H1 (cell line): ENCODE data around the gene ESRP2.

Experiments used
- EZH2 ChIP-seq: fragments of 200-600 bp; sonication (generic); IDR thresholded peaks from 2 replicates; pipeline ENCODE4 v1.7.1; 2012; ENCODE audit warnings: low read depth, mild to moderate bottlenecking, moderate library complexity, low read length, inconsistent platforms; ENCODE audit not compliant: severe bottlenecking
- KDM1A ChIP-seq: fragments of 200-600, 300-600 bp; sonication (generic); IDR thresholded peaks from 2 replicates; pipeline ENCODE4 v1.7.1; 2016; ENCODE audit warnings: mild to moderate bottlenecking, low read length, borderline replicate concordance
- POLR2A ChIP-seq, 2 experiments: IDR thresholded peaks; 1 replicate in 1 of 2; 2 replicates in 1 of 2; pipeline ENCODE4 v1.6.1; 2011; ENCODE audit warnings: low read depth in 2 of 2, low read length in 2 of 2, mild to moderate bottlenecking in 2 of 2; ENCODE audit errors: control extremely low read depth in 1 of 2
- RFX5 ChIP-seq: IDR thresholded peaks from 2 replicates; pipeline ENCODE4 v1.6.1; 2011; ENCODE audit warnings: low read depth, low read length, improper control_type of control experiment, borderline replicate concordance
- SP1 ChIP-seq: IDR thresholded peaks from 2 replicates; pipeline ENCODE4 v1.6.1; 2011; ENCODE audit warnings: low read depth, low read length
- SP4 ChIP-seq: IDR thresholded peaks from 2 replicates; pipeline ENCODE4 v1.6.1; 2012; ENCODE audit warnings: low read length, inconsistent platforms
- TF ChIP-seq, protein P1 (sequence below), 3 experiments: IDR thresholded peaks; 1 replicate in 2 of 3; 2 replicates in 1 of 3; pipeline versions ENCODE4 v1.5.1 to v1.6.1; 2011; ENCODE audit warnings: low read length in 3 of 3, mild to moderate bottlenecking in 3 of 3, inconsistent platforms in 2 of 3, low read depth in 1 of 3, moderate library complexity in 1 of 3; ENCODE audit not compliant: insufficient read depth in 1 of 3; ENCODE audit errors: control extremely low read depth in 1 of 3
- TF ChIP-seq, protein P2 (sequence below): IDR thresholded peaks from 2 replicates; pipeline ENCODE4 v1.6.1; 2011; ENCODE audit warnings: low read length, improper control_type of control experiment
- TF ChIP-seq, protein P3 (sequence below): IDR thresholded peaks from 2 replicates; pipeline ENCODE4 v1.6.1; 2011; ENCODE audit warnings: low read depth, mild to moderate bottlenecking, low read length; ENCODE audit not compliant: insufficient read depth

DNA sequence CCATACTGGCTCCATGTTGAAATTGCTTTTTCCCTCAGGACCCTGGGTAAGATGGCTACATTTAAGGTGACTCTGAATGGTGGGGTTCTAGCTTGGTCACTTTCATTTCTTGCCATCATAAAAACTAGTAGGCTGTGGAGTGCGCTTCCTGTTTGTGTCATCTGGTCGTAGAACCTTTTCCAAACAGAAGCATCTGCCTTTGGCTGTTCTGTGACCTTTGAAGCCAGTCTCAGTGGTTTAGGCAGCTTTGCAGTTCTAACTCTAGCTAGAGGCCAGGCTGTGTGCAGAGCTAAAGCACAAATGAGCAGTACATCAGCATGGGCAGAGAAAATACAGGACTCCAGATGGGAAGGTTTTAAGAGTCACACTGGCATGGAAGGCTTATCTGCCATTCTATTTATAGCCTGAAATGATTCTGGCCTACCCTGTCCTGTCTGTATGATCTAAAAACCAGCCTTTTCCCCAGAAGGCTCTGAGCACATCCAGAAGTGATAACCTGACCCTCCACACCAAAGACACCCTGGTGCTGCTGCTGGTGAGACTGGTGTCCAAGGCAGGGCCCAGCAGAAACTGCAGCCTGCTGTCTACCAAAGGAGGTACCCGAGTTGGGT is 8.6 kb downstream of the ESRP2 start:
- no peak for TF ChIP-seq EZH2
- TF ChIP-seq, protein P1, sequence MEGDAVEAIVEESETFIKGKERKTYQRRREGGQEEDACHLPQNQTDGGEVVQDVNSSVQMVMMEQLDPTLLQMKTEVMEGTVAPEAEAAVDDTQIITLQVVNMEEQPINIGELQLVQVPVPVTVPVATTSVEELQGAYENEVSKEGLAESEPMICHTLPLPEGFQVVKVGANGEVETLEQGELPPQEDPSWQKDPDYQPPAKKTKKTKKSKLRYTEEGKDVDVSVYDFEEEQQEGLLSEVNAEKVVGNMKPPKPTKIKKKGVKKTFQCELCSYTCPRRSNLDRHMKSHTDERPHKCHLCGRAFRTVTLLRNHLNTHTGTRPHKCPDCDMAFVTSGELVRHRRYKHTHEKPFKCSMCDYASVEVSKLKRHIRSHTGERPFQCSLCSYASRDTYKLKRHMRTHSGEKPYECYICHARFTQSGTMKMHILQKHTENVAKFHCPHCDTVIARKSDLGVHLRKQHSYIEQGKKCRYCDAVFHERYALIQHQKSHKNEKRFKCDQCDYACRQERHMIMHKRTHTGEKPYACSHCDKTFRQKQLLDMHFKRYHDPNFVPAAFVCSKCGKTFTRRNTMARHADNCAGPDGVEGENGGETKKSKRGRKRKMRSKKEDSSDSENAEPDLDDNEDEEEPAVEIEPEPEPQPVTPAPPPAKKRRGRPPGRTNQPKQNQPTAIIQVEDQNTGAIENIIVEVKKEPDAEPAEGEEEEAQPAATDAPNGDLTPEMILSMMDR (IDR thresholded peaks at IDR 0.05; ENCODE audit: control extremely low read depth in 1 of 3, insufficient read depth in 1 of 3, low read depth in 1 of 3, low read length in 3 of 3), result no peak
- TF ChIP-seq POLR2A (IDR thresholded peaks at IDR 0.05; ENCODE audit: control extremely low read depth in 1 of 2, low read depth in 2 of 2, low read length in 2 of 2), result no peak
- TF ChIP-seq, protein P2, sequence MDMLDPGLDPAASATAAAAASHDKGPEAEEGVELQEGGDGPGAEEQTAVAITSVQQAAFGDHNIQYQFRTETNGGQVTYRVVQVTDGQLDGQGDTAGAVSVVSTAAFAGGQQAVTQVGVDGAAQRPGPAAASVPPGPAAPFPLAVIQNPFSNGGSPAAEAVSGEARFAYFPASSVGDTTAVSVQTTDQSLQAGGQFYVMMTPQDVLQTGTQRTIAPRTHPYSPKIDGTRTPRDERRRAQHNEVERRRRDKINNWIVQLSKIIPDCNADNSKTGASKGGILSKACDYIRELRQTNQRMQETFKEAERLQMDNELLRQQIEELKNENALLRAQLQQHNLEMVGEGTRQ, result no peak
- no peak for TF ChIP-seq SP1
- TF ChIP-seq SP4, result no peak
- TF ChIP-seq, protein P3, sequence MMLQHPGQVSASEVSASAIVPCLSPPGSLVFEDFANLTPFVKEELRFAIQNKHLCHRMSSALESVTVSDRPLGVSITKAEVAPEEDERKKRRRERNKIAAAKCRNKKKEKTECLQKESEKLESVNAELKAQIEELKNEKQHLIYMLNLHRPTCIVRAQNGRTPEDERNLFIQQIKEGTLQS, result no peak
- no peak for TF ChIP-seq KDM1A
- TF ChIP-seq RFX5, result no peak
